OCI-LY3 (cell line): Measurements from ENCODE around the gene SAPCD2.

ENCODE experiments used
- EZH2phosphoT487 ChIP-seq: fragments of 200-600 bp; shearing (Covaris generic); IDR thresholded peaks from 2 replicates; pipeline ENCODE4 v1.6.1; 2018; ENCODE audit warnings: antibody characterized with exemption, mixed run types, low read depth
- TF ChIP-seq, protein P1 (sequence below): fragments of 200-600, 300-600 bp; sonication (generic); IDR thresholded peaks from 2 replicates; pipeline ENCODE4 v1.5.1; 2014; ENCODE audit warnings: antibody characterized with exemption, low read length, low read depth

DNA sequence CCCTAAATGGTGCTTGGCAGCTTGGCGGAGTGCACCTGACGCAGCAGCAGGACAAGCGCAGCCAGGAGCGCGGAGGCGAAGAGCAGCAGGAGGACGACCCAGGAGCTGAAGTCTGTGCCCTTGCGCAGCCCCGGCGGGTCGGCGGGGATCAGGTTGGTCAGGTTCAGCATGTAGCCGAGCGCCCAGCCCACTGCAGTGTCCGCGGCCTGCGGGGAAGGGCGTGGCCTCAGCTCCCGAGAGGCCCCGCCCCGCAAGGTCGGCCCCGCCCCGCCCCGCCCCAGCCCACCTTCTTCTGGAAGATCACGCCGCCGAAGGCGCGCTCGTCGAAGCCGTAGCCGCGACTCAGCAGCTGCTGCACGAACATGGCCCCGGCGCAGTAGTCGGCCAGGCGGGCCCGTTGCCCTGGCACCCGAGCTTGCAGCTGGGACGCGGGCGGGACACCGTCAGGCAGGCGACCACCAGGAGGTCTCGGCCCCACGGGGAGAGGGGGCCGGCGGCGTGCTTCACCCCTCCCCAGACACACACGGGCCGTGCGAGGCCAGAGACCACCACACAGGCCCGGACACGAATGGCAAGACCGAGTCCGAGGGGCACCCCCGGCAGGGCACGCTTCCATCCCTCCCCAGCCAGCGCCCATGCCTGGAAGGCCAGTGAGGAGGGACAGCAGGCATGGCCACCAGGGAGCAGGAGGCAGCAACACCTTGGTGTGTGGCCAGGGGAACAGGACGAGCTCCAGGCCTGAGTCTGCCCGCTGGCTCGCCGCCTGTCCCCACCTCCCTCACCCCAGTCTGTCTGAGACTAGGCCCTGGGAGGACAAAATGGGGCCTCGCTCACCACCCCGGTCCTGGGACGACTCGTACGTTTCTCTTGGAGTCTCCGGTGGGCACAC lies 21.5 kb downstream of the SAPCD2 start:
- TF ChIP-seq, protein P1, sequence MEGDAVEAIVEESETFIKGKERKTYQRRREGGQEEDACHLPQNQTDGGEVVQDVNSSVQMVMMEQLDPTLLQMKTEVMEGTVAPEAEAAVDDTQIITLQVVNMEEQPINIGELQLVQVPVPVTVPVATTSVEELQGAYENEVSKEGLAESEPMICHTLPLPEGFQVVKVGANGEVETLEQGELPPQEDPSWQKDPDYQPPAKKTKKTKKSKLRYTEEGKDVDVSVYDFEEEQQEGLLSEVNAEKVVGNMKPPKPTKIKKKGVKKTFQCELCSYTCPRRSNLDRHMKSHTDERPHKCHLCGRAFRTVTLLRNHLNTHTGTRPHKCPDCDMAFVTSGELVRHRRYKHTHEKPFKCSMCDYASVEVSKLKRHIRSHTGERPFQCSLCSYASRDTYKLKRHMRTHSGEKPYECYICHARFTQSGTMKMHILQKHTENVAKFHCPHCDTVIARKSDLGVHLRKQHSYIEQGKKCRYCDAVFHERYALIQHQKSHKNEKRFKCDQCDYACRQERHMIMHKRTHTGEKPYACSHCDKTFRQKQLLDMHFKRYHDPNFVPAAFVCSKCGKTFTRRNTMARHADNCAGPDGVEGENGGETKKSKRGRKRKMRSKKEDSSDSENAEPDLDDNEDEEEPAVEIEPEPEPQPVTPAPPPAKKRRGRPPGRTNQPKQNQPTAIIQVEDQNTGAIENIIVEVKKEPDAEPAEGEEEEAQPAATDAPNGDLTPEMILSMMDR, result no peak
- TF ChIP-seq EZH2phosphoT487, result no peak
